CD4-positive, alpha-beta T cell treated with Interleukin-21 for 1 hour (primary cell): ENCODE data around the gene DTHD1.

Experiments used
- DNase-seq: peaks from one replicate; pipeline ENCODE4 v3.0.0-alpha.2; 2020

Gene DTHD1

DNA sequence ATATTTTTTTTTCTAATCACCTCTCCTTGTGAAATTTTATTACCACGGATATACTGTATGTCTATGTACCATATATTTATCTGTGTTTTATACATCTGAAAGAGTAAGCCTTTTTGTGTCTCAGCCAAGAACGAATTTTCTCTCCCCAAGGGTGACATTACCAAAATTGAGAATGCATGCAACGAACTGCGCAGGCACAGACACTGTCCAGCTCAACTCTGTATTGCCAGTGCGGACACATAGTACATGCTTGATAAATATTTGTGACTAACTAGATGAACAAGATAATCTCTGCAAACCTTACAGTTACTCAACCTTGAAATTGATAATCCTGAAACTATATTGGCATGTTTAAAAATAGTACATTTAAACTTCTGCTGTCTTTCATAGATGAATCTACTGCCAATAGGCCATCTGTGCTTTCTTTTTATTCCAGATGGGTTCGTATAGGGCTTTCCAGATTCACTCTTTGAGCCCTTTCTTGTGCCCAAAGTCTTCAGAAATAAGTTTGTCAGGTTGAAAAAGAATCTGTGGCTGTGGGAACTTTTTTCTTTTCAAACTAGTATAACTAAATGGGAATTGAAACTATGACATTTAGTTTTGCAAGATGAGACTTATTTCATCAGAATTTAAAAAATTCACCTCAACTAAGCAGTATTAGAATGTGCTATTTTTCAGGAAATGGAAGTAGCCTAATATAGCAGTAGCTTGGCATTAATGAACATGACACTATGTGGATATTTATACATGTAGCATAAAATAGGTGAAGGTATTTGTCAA is 38.9 kb downstream of the DTHD1 start:
- DNase-seq: no peak

GRCh38 chr4:36321176-36321575 is 39.8 kb downstream of the DTHD1 start:
- DNase-seq: no peak

- peak; percentile 81 for DNase-seq
Observed at GRCh38 chr4:36322921-36323354, 41.5 kb downstream of the DTHD1 start.

DNA sequence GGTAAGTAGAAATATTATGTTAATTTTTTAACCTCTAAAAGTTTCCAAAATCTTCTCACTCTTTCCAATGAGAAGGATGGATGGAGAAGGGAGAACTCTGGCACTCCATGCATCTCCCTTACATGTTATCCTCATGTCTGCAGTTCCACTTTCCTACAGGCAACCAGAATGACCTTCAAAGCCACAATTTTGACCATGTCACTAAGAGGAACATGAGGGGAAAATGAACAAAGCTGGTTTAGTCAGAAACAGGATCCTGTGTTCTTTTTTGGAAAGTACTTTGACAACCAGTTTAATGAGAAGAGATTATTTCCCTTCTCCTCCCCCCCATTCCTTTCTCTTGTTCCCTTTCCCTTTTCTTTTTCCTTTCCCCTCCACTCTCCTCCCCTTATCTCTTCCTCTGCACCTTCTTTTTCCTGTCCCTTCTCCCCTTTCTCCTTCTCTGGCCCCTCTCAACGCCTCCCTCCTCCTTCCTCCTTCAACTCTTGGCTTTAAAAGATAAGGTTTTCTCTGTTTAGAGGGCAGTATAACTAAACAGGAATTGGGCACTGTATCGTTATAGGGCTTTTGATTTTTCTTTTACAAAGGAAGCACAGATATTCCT is 42.5 kb downstream of the DTHD1 start:
- DNase-seq: no peak

DNA sequence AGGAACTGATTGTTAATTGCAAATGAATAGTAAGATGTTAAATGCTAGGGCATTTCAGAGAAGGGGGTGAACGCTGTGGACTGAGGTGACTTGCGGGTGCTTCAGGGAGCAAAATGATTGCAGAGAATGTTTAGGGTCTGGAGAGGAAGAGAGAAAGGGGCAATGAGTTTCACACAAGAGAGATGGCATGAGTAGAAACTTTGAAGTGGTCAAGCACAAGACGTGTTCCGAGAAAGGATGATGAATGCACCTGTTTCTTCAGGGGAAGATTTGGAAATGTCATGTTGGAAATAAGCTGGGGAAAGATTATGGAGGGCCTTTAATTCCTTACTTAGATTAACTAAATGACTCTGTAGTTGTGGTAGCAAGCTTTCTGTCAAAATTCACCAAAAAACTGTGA is 43.4 kb downstream of the DTHD1 start:
- DNase-seq: no peak

DNA sequence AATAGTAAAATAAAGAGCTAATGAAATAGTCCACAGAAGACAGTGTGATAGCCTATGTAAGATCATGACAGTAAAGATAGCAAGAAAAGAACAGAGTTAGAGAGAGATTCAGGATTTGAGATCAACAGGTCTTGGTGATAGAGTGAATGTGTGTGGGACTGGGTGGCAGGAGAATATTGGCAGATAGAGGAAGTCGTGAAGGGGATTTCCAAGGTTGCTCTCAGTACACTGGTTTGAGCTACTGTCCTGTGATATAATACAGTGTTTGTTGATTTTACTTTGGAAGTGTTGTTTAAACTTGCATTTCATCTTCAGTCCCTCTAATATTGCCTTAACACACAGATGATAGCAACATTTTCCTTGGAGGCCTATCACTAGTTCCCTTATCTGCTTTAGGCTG is 44.1 kb downstream of the DTHD1 start:
- DNase-seq: peak; percentile 61

GRCh38 chr4:36325926-36326325 is 44.5 kb downstream of the DTHD1 start:
- DNase-seq: no peak

DNA sequence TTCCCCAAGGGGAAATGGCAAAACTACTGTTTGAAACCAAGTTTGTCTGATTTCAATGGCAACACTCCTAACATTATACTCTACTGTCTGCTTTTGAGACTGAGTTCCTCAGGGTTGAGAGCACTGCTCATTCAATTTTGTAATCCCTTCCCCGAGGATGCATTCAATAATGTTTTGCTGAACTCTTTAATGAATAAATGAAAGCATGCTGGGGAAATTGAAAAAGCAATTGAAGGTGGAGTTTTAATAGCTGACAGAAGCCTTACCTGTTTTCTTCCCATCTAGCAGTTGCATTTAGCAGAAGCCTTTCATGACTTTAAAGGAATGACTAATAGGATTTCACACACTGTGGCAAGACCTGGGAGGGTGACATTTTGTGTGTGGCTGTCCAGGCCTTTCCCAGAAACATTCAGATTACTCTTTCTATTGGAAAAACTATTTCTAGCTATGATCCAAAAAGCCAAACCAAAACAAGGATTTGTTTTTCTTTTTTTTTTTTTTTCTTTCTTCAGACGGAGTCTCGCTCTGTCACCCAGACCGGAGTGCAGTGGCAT is 45.1 kb downstream of the DTHD1 start:
- no peak for DNase-seq

DNA sequence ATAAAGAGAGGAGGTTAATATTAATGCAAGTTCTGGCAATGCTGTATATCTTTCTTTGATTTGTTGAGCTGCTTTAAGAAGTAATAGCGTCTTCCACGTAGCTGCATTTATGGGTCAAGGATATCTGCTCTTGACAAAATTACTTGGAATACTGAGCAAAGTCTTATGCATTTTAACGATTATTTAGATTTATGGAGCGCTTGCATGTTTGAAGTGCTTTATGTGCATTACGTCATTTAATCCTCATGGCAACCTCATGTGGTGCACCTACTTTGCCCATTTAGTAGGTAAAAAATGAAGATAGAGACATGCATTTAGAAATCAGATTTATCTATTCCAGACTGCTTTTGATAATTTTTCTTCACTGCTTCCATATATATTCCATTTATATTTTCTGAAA is 46.0 kb downstream of the DTHD1 start:
- DNase-seq: no peak

- no peak for DNase-seq
Observed at GRCh38 chr4:36328130-36328529, 46.7 kb downstream of the DTHD1 start.

DNA sequence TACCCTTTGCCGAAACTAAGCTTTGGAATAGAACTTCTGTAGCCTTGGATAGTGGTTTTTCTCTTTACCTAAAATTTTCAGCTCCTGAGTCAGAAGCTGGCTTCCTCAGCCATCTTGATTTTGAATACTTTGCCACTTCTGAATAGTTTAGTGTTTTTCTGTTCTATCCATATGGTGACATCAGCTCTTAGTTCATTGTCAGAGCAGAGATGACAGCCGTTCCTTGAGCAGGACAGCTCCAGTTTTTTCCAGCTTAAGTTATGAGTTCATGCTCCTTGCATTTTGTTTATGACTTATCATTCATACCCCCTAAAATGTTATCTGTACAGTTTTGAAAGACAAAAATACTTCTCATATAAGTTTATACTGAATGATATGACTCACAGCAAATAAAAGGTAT is 47.8 kb downstream of the DTHD1 start:
- DNase-seq: no peak

DNA sequence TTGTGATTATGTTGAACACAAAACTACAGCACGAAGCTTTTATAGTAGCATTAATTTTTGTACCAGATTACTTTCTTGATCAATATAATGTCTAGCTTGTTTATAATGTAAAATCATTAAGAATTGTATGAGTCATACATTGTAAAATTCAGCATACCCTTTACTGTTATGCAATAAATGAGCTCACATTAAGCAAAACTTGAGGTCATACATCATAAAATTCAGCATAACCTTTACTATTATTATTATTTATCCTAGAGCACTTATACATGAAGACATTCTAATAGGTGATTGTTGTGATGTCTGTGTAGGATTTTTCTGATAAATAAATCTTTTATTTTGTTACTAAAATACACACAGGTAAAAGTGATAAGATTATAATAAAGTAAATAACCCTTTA is 49.4 kb downstream of the DTHD1 start:
- DNase-seq: no peak

- no peak for DNase-seq
Observed at GRCh38 chr4:36332023-36332781, 50.8 kb downstream of the DTHD1 start.

DNA sequence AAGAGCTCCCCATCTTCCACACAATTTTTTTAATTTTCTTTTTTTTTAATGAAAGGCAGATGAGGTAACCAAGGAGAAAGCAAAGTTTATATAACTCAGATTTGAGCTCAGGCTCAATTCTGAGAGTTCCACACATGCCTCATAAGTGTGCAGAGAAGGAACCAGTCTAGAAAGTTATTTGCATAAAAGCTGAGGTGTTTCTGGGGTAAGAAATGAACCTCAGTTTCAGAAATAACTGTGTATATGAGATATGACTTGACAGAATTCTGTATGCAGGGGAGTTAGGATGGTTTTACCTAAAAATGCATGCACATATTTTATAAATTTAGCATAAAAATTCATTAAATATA is 51.3 kb downstream of the DTHD1 start:
- no peak for DNase-seq

GRCh38 chr4:36333303-36333877 is 52.0 kb downstream of the DTHD1 start:
- no peak for DNase-seq

- no peak for DNase-seq
Observed at GRCh38 chr4:36337665-36338185, 56.3 kb downstream of the DTHD1 start.

DNA sequence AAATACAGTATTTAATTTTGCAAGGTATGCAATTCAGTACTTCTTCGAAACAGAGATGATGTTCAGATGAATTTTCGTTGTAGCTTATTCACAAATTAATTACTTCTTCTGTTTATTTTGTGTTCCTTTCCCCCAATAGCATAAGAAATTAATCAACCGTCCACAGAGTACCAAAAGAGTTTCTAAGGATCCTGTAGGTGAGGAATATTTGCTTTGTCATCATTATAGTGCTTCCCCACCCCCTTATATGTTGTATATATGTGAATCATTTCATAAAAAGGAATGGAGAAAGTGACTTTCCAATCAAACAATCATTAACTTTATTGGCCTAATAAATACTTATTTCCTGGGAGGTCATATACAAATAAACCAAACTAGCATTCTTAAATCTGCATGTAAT is 57.6 kb downstream of the DTHD1 start:
- no peak for DNase-seq

DNA sequence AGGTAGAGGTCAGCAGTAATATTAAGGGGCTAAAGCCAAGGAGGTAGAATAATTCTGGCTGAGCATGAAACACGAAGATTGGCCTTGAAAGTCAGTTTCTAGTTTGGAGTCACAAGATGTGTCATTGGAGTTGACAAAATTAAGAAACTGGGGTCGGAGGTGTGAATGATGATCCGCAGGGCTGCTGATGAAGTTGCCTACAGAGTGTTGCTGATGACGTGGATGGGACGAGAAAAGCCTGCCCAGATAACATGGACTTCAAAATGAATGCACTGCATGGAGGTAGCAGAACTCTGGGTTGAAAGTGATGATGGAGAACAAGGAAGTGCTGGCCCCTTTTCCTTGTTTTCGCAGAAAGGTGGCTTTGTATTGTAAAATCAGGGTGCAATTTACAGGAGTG is 60.5 kb downstream of the DTHD1 start:
- no peak for DNase-seq

GRCh38 chr4:36343501-36344175 is 62.2 kb downstream of the DTHD1 start:
- DNase-seq: no peak

GRCh38 chr4:36348403-36348938 is 67.1 kb downstream of the DTHD1 start:
- peak; percentile 13 for DNase-seq

- DNase-seq: no peak
Observed at GRCh38 chr4:36349938-36350549, 68.6 kb downstream of the DTHD1 start.
